Ishikawa (cell line): ENCODE results near the gene SPZ1.

Experiments
- CREB1 ChIP-seq: IDR thresholded peaks from 2 replicates; pipeline ENCODE4 v1.6.1; 2012; ENCODE audit warnings: low read depth
- FOXM1 ChIP-seq: IDR thresholded peaks from 2 replicates; pipeline ENCODE4 v1.6.1; 2012; ENCODE audit warnings: low read depth, borderline replicate concordance
- RAD21 ChIP-seq: IDR thresholded peaks from 2 replicates; pipeline ENCODE4 v1.6.1; 2012; ENCODE audit warnings: low read depth

DNA sequence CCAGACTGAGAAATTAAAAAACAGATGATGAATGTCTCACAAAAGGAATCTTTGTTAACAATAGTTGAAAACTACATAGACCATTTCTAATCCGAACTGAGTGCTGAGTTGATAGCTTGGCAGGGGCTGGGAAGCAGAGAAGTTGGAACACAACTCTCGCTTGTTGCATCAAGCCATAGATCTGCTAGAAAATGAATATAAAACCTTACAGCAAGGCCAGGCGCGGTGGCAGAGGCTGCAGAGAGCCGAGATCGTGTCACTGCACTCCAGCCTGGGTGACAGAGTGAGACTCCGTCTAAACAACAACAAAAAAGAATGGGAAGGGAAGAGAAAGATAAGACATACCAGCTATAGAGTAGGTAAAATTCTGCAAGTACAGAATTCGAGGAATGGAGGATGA, 28.0 kb upstream of the SPZ1 start:
- TF ChIP-seq CREB1, result no peak
- no peak for TF ChIP-seq RAD21
- TF ChIP-seq FOXM1, result no peak
